H1 (cell line): ENCODE measurements around the gene PTPRT. TPM values are rescaled to one million over a fixed set of nuclear protein-coding genes. Genes with fewer than 3 reads are reported as not detected.

ENCODE experiments used
- CHD2 ChIP-seq: IDR thresholded peaks from 2 replicates; pipeline ENCODE4 v1.6.1; 2012; ENCODE audit warnings: low read length, improper control_type of control experiment
- EP300 ChIP-seq, 2 experiments: IDR thresholded peaks; 1 replicate in 1 of 2; 2 replicates in 1 of 2; pipeline ENCODE4 v1.6.1; 2011 to 2012; ENCODE audit warnings: low read depth in 2 of 2, low read length in 2 of 2, mild to moderate bottlenecking in 2 of 2, borderline replicate concordance in 1 of 2, inconsistent platforms in 1 of 2, moderate library complexity in 1 of 2
- GTF2F1 ChIP-seq: IDR thresholded peaks from 2 replicates; pipeline ENCODE4 v1.6.1; 2012; ENCODE audit warnings: low read depth, low read length, improper control_type of control experiment, borderline replicate concordance
- JUN ChIP-seq: IDR thresholded peaks from 2 replicates; pipeline ENCODE4 v1.6.1; 2011; ENCODE audit warnings: low read depth, mild to moderate bottlenecking, improper control_type of control experiment, low read length
- NANOG ChIP-seq: IDR thresholded peaks from 2 replicates; pipeline ENCODE4 v1.6.1; 2011; ENCODE audit warnings: low read length, low read depth, mild to moderate bottlenecking, inconsistent platforms; ENCODE audit not compliant: insufficient read depth, poor library complexity, severe bottlenecking
- NRF1 ChIP-seq: IDR thresholded peaks from 2 replicates; pipeline ENCODE4 v1.6.1; 2011; ENCODE audit warnings: mild to moderate bottlenecking, low read depth, low read length, improper control_type of control experiment
- PHF8 ChIP-seq: fragments of 200-600 bp; sonication (generic); conservative IDR thresholded peaks from 2 replicates; pipeline ENCODE4 v1.7.1; 2012; ENCODE audit warnings: low read depth, mild to moderate bottlenecking, inconsistent platforms, low read length, moderate library complexity
- POU5F1 ChIP-seq: IDR thresholded peaks from 2 replicates; pipeline ENCODE4 v1.6.1; 2011; ENCODE audit warnings: low read depth, mild to moderate bottlenecking, low read length, moderate library complexity
- SIN3A ChIP-seq, 2 experiments: IDR thresholded peaks in 1 of 2; conservative IDR thresholded peaks in 1 of 2; 2 replicates each; pipeline ENCODE4 v1.6.1; 2011 to 2012; ENCODE audit warnings: low read length in 2 of 2, improper control_type of control experiment in 1 of 2, low read depth in 1 of 2, mild to moderate bottlenecking in 1 of 2
- TAF1 ChIP-seq: IDR thresholded peaks from 2 replicates; pipeline ENCODE4 v1.6.1; 2011; ENCODE audit warnings: mild to moderate bottlenecking, low read depth, low read length
- YY1 ChIP-seq: IDR thresholded peaks from 2 replicates; pipeline ENCODE4 v1.6.1; 2011; ENCODE audit warnings: low read depth, mild to moderate bottlenecking, low read length
- polyA plus RNA-seq, 7 experiments: library from polyadenylated mRNA; depleted of rRNA in 3 of 7; stranded (reverse) in 5 of 7; unstranded in 2 of 7; fragments of >200 nt in 5 of 7; fragments of 200-250 nt in 2 of 7; gene quantifications; 1 replicate in 5 of 7; 2 replicates in 1 of 7; 4 replicates in 1 of 7; pipeline versions ENCODE4 v1.2.1 to v1.2.3, GENCODE V29; 2011 to 2013; ENCODE audit warnings: missing spikeins in 2 of 7, mixed read lengths in 2 of 7
- total RNA-seq: library from RNA; stranded (reverse); fragmentation: NEBNext Ultra II Directional; extraction: Animal tissue kit (Norgen Biotek cat#: 25700); gene quantifications from 2 replicates; pipeline ENCODE4 v1.2.1, GENCODE V29; 2021
- TF ChIP-seq, protein P1 (sequence below): fragments of 300-600 bp; sonication (generic); IDR thresholded peaks from 2 replicates; pipeline ENCODE4 v1.7.1; 2012; ENCODE audit warnings: low read length, moderate library complexity, mild to moderate bottlenecking, inconsistent platforms; ENCODE audit not compliant: insufficient replicate concordance

The PTPRT gene
- total and polyA plus RNA-seq, 2 of the 8 experiments (the other 6 are each of a cell fraction or from before 2014, with no cell fraction given), result 0.33 to 1.8 TPM

DNA sequence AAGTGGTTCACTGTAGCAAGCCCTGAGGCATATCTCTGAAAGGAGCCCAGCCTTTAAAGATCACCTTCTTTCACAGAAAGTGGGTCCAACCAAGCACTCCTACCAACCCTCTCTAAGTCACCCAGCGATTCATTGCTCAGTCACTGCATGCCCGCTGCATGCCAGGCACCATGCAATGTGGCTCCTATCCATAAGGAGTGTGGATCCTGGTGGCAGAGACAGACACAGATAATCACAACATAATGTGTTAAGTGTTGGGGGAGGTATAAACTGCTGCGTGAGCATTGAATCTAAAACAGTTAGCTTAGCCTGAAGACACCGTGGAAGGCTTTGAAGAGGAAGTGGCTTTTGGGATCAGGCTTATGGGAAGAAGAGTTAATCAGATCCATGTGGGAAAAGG is 659.5 kb downstream of the PTPRT start (continued):
- TF ChIP-seq, protein P1, sequence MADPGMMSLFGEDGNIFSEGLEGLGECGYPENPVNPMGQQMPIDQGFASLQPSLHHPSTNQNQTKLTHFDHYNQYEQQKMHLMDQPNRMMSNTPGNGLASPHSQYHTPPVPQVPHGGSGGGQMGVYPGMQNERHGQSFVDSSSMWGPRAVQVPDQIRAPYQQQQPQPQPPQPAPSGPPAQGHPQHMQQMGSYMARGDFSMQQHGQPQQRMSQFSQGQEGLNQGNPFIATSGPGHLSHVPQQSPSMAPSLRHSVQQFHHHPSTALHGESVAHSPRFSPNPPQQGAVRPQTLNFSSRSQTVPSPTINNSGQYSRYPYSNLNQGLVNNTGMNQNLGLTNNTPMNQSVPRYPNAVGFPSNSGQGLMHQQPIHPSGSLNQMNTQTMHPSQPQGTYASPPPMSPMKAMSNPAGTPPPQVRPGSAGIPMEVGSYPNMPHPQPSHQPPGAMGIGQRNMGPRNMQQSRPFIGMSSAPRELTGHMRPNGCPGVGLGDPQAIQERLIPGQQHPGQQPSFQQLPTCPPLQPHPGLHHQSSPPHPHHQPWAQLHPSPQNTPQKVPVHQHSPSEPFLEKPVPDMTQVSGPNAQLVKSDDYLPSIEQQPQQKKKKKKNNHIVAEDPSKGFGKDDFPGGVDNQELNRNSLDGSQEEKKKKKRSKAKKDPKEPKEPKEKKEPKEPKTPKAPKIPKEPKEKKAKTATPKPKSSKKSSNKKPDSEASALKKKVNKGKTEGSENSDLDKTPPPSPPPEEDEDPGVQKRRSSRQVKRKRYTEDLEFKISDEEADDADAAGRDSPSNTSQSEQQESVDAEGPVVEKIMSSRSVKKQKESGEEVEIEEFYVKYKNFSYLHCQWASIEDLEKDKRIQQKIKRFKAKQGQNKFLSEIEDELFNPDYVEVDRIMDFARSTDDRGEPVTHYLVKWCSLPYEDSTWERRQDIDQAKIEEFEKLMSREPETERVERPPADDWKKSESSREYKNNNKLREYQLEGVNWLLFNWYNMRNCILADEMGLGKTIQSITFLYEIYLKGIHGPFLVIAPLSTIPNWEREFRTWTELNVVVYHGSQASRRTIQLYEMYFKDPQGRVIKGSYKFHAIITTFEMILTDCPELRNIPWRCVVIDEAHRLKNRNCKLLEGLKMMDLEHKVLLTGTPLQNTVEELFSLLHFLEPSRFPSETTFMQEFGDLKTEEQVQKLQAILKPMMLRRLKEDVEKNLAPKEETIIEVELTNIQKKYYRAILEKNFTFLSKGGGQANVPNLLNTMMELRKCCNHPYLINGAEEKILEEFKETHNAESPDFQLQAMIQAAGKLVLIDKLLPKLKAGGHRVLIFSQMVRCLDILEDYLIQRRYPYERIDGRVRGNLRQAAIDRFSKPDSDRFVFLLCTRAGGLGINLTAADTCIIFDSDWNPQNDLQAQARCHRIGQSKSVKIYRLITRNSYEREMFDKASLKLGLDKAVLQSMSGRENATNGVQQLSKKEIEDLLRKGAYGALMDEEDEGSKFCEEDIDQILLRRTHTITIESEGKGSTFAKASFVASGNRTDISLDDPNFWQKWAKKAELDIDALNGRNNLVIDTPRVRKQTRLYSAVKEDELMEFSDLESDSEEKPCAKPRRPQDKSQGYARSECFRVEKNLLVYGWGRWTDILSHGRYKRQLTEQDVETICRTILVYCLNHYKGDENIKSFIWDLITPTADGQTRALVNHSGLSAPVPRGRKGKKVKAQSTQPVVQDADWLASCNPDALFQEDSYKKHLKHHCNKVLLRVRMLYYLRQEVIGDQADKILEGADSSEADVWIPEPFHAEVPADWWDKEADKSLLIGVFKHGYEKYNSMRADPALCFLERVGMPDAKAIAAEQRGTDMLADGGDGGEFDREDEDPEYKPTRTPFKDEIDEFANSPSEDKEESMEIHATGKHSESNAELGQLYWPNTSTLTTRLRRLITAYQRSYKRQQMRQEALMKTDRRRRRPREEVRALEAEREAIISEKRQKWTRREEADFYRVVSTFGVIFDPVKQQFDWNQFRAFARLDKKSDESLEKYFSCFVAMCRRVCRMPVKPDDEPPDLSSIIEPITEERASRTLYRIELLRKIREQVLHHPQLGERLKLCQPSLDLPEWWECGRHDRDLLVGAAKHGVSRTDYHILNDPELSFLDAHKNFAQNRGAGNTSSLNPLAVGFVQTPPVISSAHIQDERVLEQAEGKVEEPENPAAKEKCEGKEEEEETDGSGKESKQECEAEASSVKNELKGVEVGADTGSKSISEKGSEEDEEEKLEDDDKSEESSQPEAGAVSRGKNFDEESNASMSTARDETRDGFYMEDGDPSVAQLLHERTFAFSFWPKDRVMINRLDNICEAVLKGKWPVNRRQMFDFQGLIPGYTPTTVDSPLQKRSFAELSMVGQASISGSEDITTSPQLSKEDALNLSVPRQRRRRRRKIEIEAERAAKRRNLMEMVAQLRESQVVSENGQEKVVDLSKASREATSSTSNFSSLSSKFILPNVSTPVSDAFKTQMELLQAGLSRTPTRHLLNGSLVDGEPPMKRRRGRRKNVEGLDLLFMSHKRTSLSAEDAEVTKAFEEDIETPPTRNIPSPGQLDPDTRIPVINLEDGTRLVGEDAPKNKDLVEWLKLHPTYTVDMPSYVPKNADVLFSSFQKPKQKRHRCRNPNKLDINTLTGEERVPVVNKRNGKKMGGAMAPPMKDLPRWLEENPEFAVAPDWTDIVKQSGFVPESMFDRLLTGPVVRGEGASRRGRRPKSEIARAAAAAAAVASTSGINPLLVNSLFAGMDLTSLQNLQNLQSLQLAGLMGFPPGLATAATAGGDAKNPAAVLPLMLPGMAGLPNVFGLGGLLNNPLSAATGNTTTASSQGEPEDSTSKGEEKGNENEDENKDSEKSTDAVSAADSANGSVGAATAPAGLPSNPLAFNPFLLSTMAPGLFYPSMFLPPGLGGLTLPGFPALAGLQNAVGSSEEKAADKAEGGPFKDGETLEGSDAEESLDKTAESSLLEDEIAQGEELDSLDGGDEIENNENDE, result no peak
- no peak for TF ChIP-seq NANOG
- no peak for TF ChIP-seq PHF8
- TF ChIP-seq POU5F1, result no peak
- no peak for TF ChIP-seq EP300 (IDR thresholded peaks at IDR 0.05; ENCODE audit: borderline replicate concordance in 1 of 2, low read depth in 2 of 2, low read length in 2 of 2)
- no peak for TF ChIP-seq GTF2F1
- TF ChIP-seq JUN, result no peak
- TF ChIP-seq YY1, result no peak
- no peak for TF ChIP-seq CHD2
- no peak for TF ChIP-seq NRF1
- no peak for TF ChIP-seq SIN3A (conservative IDR thresholded peaks at IDR 0.05 in 1 of 2, IDR thresholded peaks at IDR 0.05 in 1 of 2; ENCODE audit: low read depth in 1 of 2, low read length in 2 of 2)
- TF ChIP-seq TAF1, result no peak
